GM18499 (cell line): ENCODE results near the gene TMEM154.

Experiments used
- ATAC-seq: cut with Tn5 transposase; IDR thresholded peaks from one replicate; pipeline ENCODE4 v1.9.1; 2021; ENCODE audit warnings: moderate number of reproducible peaks; ENCODE audit not compliant: insufficient read depth, unreplicated experiment

Gene TMEM154, protein sequence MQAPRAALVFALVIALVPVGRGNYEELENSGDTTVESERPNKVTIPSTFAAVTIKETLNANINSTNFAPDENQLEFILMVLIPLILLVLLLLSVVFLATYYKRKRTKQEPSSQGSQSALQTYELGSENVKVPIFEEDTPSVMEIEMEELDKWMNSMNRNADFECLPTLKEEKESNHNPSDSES

GRCh38 chr4:152679414-152680281, at the start of gene TMEM154:
Gene TMEM154 (minus strand): TSS chr4:152679997. CDS start chr4:152679933, 64 bp downstream.
- peak; percentile 42 for ATAC-seq

DNA sequence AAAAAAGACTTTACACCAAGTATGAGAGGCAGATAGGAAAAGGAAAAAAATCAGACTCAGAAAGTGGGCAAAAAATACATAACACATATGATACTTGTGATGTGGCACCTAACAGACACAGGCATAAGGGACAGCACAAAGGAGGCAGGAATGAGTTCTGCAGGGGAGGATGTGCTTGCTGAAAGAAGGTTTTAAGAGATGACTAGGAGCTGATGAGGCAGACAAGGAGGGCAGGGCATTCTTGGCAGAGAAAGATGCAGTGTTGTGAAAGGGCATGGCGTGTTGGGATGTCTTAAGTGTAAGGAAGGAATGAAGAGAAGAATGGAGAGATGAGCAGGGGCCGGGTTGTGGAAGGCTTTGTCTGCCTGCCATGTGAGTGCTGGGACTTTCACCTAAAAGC, 49.7 kb upstream of the TMEM154 start:
- no peak for ATAC-seq

GRCh38 chr4:152728343-152728742, 48.5 kb upstream of the TMEM154 start:
- no peak for ATAC-seq

DNA sequence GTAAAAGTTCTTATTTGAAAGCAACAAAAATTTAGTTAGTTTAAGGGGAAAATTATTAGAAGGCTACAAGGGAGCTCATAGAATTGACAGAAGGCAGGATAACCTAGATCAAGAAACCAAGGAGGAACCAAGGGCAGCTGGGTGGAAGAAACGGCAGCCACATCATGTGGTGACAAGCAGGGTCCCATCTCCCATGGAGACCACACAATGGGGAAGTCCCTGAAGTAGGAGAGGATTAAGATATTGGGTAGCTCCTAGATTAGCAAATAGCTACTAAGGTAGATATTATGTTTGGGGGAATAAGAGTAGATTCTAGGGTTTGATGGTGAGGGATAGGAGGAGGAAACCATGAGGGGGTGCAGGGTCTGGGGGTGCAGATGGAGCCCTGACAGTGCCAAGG, 48.0 kb upstream of the TMEM154 start:
- no peak for ATAC-seq

DNA sequence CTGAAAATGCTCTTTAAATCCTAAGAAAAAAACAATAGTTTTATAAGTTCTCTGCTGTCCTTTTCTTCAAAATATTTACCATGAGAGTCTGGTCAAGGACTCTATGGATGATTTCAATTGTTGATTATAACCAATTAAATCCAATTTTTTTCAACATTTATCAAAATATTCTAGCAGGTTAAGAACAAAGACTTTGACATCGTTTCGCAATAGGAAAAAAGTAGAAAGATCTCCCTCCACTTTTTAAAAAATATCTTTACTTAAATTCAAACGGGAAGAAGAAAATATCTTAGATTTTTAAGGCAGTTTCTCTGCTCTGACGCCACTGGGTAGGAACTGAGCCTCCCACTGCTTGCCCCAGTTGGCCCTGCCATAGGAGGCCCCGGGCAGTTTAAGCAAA, 44.7 kb upstream of the TMEM154 start:
- no peak for ATAC-seq

- no peak for ATAC-seq
Measured at GRCh38 chr4:152723236-152723635, 43.4 kb upstream of the TMEM154 start.

GRCh38 chr4:152719801-152720556, 40.2 kb upstream of the TMEM154 start:
- no peak for ATAC-seq

- no peak for ATAC-seq
Measured at GRCh38 chr4:152719291-152719690, 39.5 kb upstream of the TMEM154 start.

DNA sequence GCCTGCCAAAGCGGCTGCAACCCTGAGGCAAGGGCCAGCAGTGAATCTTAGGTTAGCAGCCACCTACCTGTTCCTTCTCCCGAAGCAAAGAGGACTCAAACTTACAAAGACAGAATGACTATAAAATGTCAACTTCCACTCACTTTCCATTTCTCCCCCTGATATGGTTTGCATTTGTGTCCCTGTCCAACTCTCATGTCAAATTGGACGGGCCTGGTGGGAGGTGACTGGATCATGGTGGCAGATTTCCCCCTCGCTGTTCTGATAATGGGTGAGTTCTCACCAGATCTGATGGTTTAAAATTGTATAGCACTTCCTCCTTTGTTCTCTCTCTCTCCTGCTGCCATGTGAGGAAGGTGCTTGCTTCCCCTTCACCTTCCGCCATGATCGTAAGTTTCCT, 35.3 kb upstream of the TMEM154 start:
- ATAC-seq, result no peak

DNA sequence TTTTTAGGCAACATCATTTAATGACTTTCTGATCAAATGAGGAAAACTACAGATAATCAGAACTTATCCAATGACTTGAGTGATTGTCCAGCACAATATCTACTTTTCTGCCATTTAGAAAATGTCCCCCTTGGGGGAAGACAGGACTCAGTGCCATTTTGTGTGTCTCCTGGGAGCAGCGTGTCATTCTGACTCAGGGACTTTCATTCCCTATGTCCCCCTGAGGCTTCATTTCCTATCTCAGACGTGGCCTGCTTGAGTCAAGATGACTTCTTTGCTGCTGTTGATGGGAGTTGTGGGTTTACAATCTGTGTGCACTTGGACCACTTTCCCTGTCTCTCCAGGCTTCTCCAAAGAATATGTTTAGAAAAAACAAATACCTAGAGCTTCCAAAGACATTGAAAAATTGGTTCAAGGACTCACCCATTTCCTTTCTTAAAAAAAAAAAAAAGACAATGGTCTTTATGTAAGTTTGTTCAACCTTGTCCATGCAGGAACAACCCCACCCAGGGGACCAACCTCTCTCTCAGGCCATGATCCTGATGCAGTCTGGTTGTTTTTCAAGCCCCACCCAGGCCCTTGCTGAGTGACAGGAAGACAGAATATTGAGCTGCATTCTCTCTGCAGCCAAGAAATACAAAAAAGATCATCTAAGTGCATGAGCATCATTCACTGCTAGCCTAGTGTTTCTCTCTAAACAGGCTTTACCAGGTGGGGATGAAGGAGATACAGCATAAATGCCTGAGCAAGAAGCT, 34.3 kb upstream of the TMEM154 start:
- ATAC-seq, result no peak

DNA sequence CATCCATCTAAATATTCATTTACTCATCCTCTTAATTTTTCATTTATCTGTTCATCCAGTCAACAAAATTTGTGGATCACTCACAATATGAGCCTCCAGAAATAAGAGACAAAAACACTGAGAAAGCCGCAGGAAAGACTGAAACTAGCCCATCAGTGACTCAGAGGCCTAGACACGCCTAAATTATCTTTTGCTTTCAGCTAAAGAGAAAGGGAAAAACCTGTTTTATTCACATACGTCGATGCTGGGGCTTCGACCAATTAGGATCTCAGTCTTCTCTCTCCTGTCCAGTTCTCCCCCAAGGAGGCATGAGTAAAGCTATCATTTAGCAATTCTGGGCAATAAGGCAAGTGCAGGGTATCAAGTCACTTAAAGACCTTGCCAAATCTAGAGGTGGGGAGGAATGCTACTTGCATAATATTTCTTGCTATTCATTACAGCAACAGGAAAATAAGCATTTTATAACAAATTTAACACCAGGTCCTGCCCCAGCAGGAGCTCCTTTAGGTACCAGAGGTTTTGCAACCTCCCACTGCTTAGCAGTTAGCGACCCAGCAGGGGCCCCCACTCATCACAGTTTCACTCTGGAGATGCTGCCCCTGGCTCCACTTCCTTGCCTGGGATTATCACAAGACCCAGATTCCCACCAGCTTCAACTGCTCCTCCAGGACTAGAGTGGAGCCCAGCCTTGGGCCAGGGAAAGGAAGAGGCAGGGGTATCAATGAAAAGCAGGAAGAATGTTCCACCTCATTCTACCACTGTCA, 30.1 kb upstream of the TMEM154 start:
- no peak for ATAC-seq

DNA sequence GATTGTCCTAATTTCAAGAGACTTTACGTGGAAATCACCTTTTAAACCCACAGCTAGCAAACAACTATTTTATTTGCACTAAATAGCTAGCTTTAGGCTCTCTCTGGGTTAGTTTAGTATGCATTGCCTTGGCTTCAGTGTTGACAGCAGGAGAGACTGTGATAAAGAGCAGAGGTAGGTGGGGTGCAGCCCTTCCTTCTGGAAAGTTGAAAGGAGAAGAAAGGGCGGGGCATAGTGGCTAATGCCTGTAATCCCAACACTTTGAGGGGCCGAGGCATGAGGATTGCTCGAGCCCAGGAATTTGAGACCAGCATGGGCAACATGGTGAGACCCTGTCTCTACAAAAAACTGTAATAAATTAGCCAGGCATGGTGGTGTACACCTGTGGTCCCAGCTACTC, 29.0 kb upstream of the TMEM154 start:
- no peak for ATAC-seq

- no peak for ATAC-seq
Measured at GRCh38 chr4:152708361-152708760, 28.6 kb upstream of the TMEM154 start.

DNA sequence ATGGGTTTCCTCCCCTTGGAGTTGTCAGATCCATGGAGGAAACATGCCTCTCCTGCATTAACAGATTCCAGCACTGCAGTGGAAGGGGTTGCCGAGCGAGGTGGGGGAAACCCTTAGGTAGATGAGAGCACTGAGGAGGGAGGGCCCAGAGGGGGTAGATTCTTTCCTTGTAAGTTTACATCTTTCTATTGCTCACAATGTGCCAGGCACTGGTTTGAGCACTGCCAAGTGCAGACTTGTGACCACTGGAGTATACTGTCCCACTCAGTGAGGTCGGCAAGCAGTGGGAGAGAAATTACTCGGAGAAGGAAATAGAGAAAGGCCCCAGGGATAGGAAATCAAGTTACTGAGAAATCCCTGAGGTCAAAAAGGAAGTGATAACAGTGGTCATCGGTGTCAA, 27.8 kb upstream of the TMEM154 start:
- no peak for ATAC-seq

GRCh38 chr4:152705903-152706302, 26.1 kb upstream of the TMEM154 start:
- no peak for ATAC-seq

DNA sequence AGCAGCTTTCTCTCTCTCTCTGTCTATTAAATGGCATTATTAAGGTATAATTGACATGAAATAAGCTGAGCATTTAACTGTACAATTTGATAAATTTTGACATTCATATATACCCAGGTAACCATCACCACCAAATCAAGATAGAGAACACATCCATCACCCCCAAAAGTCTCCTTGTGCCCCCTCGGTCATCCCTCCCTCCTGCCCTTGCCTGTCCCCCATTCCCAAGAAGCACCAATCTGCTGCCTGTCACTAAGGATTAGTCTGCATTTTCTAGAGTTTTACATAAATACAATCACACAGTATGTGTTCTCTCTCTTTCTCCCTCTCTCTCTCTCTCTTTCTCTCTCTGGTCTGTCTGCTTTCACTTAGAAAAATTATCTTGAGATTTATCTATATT, 25.0 kb upstream of the TMEM154 start:
- no peak for ATAC-seq

DNA sequence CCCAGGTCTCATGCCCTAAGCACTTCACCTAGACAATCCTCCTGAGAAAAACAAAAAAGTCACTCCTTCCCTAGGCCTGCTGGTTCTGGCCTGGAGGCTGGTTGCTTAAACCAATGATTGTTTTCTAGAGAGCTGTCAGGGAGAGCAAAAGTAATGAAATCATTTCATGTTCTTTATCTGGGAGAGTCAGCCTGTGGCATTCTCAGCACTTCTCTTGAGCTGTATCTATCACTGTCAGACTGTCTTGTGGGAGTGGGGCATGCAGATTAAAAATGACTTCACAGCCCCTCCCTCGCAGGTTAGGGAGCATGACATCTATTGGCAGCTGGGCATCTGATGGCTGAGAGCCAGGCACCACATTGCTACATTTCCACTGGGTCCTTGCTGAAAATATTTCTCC, 20.4 kb upstream of the TMEM154 start:
- ATAC-seq, result no peak

- ATAC-seq, result no peak
Measured at GRCh38 chr4:152699313-152699712, 19.5 kb upstream of the TMEM154 start.

GRCh38 chr4:152698089-152698499, 18.3 kb upstream of the TMEM154 start:
- ATAC-seq, result no peak
